ENCODE data around the gene KMO. TPM values are rescaled to one million over a fixed set of nuclear protein-coding genes. Genes with fewer than 3 reads are reported as not detected.

KMO gene
- 10 to 100 TPM; 24.3 to 29.4 (median 26.3) TPM for polyA plus RNA-seq (ENCODE audit: insufficient read length in 3 of 3)

DNA sequence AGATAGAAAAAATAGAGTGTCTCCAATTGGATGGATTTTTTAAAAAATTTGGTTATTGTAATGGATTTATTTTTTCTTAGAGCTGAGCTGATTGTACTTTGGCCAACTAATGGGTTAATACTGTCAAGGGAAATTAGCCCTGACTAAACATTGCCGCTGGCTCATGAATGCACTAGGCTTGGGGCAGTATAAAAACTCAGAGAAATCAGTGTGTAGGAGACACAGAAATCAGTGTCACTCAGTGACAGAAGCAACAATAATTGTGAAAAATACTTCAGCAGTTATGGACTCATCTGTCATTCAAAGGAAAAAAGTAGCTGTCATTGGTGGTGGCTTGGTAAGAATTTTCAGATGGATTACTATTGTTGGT lies at the start of gene KMO:
Gene KMO (plus strand): TSS at position 217 of the 370 bp plus-strand sequence. CDS start 67 bp downstream, at position 284.
- peak in 1 of 3 donors; percentile 6 for DNase-seq (ENCODE audit: low read depth in 3 of 3, low spot score in 2 of 3)

DNA sequence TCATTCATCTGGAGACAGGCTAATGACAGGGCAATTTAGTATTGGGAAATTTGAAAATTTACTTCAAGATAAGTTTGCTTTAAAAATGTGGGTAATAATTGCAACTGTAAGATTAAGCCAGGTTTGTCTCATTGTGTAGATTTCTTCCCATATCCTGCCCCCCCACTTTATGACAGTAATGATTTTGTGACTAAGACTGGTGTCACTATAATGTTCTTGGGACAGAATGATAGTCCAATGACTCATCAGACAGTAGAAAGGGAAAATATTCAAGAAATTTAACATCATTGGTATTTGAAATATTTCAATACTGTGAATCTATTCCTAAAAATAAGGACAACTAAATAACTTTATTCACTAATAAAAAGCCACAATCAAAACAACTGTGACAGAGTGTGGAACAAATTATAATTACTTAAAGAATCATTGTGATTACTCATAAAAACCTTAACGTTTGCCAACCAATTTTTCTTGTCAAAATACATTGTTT lies 49.4 kb upstream of the KMO start:
- DNase-seq (ENCODE audit: low read depth in 3 of 3, low spot score in 2 of 3): no peak

DNA sequence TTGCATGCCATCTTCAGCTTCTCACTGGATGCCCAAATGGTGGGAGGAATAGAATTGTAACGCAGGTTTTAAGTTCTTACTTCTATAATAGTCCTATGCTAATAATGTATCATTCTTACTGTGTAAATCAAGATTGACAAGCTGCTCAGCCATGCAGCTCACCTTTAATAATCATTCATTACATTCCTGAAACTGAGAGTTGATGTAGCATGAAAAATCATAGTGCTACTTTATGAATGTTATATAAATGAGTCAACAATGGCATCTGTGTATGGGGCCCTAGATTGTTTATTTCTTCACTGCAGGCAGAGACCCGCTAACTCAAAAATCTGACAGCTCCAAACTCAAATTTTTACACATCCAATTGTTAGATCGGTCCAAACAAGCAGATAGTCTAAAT lies 47.0 kb upstream of the KMO start:
- DNase-seq (ENCODE audit: low read depth in 3 of 3, low spot score in 2 of 3): no peak

DNA sequence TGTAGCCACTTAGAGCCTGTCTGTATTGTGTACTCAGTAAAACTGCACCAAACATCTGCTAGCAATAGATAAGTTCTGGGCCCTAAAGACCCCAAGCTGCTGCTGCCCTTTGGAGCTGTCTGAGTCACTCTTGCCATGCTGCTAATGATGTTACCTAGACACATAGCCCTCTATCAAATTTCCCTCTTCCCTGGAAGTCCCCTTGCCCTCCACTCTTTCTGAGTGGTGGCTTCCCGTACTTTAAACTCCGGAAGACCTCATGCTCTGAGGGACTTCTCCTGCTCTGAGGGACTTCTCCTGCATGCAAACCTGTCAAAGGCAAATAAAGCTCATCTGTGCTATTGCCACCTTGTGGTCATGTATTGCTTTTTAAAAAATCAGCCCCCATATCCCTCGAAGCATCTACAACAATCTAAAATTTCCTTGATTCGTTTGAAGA lies 46.6 kb upstream of the KMO start:
- DNase-seq (ENCODE audit: low read depth in 3 of 3, low spot score in 2 of 3): no peak

DNA sequence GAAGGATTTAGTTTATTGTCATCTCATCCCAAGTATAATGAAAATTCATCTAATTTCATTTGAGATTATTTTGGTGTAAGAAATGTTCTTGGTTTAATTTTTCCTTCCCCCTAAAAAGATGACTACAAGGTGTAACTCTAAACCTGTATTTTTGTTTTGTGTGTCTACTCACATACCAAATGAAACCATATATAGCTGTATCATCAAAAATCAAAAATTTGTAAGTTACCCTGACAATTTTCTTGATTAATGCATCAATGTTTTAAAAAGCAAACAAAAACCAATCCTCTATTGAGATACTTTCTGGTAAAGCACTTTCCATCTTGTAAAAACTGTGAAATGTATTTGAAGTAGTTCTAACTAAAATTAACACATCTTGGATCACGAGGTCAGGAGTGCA lies 43.4 kb upstream of the KMO start:
- no peak for DNase-seq (ENCODE audit: low read depth in 3 of 3, low spot score in 2 of 3)

DNA sequence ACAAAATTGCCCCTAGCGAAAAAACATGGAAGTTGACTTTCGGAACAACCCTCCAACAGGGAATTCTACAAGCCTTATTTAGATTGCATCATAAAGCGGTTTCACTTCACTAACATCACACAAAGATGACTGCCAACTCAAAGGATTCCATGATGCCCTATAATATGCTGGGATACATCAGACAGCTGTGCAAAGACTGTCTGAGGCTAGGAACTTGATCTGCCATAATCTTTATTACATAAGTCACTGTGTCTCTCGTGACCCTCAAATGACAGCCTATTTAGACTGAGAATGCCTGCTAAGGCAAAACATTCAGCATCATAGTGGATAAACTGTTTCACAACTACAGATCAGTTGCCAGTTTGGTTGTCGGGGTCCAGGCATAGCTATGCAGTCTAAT lies 36.4 kb upstream of the KMO start:
- DNase-seq (ENCODE audit: low read depth in 3 of 3, low spot score in 2 of 3): no peak

DNA sequence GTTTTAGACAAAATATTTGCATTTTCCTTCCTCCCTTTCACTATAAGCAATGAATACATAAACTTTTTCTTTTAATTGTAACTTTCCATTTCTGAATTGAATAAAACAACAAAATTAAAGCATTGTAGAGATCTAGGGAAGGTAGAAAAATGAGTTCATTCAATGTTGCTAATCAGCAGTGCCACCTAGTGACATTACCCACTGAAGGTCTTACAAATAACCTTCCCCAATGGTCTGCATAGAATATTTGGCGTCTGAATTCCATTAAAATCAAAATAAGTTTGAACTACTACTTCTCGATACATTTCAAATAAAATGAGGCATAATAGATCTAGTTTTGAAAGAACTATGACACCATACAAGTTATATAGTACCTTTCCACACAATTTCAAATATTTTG lies 32.3 kb upstream of the KMO start:
- peak in 2 of 3 donors; percentile 3 to 29 for DNase-seq (ENCODE audit: low read depth in 3 of 3, low spot score in 2 of 3)

DNA sequence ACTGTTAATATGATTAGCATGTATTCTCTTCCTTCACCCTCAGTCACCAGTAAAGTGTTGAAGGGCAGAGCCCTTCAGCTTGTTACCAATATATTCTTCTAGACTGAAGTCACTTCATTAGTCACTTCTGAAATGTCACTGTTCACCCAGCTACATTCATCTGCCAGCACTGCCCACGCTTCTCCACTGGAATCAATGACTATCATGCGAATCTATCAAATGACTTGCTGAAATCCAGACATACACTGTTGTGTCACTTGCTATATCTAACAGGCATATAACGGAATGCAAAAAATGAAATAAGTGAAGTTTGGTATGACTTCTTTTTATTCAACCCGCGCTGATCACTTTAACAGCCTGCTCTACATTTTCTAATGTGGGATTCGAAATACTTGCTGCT lies 28.7 kb upstream of the KMO start:
- no peak for DNase-seq (ENCODE audit: low read depth in 3 of 3, low spot score in 2 of 3)

DNA sequence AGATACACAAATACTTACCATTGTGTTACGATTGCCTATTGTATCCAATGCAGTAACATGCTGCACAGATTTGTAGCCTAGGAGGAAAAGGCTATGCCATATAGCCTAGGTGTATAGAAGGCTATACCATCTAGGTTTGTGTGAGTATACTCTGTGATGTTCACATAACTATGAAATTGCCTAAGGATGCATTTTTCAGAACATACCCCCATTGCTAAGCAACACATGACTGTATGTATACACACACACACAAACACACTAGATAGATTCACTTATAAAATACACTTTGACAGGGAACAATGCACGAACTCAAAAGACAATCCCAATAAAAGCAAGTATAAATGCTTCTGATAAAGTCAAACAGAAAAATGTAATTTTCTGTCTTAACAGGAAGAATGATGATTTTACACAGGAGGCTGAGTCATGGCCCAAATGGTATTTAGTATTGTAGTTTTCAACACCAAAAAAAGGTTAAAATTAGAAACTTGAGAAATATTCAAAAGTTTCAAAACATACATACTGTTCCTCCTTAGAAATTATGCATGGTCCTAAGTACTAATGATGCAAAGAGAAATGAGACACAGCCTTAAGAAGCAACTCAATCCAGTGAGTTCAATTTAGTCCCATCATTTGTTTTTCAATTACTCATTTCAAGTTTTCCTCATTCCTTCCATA lies 24.9 kb upstream of the KMO start:
- no peak for DNase-seq (ENCODE audit: low read depth in 3 of 3, low spot score in 2 of 3)

DNA sequence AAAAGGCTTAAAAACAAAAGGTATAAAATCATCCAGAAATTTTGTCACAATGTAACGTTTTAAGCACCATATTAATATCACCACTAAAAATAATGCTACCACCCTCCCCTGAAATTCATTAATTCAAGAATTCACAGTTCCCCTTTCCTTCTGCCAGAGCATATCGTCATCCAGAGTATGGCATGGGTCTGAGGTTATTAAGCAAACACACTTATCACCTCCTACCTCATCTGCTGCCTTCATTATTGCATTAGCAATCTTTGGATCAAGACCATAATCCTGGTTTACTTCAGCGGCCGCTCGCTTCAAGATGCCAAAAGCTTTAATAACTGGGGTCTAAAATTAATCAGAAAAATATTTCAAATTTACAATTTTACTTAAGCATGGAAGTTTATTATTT lies 18.8 kb upstream of the KMO start:
- no peak for DNase-seq (ENCODE audit: low read depth in 3 of 3, low spot score in 2 of 3)

DNA sequence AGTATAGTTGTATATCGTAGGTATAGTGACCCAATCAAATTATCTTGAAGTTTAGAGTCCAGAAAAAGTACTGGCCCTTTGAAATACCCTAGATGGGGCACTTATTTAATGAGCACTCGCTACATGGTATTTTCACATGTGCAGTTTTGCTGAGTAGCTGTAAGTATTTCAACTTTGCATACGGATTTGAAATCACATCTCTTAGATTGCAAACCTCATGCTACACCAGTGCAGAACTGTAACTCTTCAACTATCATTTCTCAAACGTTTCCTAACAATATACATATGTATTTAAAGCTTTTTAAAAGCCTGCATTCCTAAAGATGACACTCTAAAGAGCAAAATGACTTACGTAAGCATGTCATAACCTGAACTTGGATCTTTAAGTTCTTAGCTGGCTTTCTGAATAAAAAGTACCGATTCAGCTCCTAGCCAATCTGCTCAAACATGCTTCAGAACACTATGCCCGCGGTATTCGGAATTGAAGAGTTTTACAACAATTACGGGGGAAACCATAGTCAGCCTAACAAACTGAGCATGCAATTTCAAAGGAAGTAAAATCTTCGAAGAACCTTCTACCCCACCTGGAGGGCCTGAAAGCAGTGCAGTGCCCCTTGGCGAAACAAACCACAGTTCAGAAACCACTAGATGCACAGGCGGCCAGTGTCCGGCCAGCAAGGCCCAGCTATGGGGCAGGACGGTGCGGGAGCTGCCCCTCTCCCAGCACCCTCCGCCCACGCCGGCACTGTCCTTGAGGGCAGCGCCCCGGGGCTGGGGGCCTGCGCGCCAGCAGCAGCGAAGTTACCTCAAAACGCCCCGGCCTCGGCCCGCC lies 13.5 kb upstream of the KMO start:
- peak in 1 of 3 donors; percentile 12 for DNase-seq (ENCODE audit: low read depth in 3 of 3, low spot score in 2 of 3)

DNA sequence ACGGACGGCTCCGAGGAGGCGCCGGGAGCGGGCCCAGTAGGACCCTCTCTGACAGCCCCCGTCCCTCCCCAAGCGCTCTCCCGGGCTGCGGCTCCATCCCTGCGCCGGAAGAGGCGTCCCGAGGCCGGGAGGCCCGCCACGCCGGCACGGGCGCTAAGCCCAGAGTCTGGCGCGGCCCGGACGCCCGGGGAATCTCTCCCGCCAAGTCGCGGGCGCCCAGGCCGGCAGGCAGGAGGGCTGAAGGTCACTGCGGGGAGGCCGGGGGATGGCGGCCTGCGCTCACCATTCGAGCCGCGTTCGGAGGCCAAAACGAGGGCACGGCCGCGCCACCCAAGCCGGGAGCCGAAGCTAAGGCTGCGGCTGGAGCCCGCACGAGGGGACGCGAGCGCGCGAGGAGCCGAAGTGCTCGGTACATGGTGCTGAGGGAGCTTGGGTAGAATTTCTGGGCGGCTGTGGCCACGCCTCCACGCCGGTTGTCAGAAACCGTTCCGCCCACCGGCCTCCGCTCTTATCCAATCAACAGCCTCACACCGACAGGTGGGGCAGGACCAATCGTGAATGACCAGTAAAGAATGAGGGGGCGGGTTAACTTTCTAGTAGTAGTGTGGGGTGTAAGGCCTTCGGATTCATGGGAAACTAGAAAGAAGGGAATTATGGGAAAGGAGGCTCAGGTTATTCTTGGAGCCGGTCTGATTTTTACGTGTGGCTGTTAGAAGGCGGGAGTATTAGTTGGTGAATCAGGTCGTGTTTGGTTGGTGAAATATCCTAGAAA lies 12.7 kb upstream of the KMO start, which contains the start of gene FH:
Gene FH (minus strand): TSS at position 448 of the 772 bp plus-strand sequence. CDS start 33 bp downstream, at position 415.
- peak; percentile 89 to 97 (median 96) for DNase-seq (ENCODE audit: low read depth in 3 of 3, low spot score in 2 of 3)

DNA sequence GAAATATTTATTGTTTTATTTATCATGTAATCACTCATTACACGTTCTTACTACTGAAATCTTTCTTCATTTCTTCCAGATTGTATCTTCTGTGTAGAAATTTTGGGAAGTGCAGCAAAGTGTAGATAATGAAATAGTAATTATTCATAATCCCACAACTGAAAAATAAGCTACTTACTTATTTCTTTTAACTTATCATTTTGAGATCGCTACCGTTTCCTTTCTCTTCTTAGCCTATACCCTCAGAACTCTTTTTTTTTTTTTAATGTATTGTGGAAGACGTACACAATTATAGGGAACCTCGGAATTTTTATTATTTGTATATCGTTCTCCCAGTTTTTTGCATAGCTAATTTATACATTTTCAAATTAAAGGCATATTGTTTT lies 12.1 kb upstream of the KMO start:
- peak in 1 of 3 donors; percentile 8 for DNase-seq (ENCODE audit: low read depth in 3 of 3, low spot score in 2 of 3)

DNA sequence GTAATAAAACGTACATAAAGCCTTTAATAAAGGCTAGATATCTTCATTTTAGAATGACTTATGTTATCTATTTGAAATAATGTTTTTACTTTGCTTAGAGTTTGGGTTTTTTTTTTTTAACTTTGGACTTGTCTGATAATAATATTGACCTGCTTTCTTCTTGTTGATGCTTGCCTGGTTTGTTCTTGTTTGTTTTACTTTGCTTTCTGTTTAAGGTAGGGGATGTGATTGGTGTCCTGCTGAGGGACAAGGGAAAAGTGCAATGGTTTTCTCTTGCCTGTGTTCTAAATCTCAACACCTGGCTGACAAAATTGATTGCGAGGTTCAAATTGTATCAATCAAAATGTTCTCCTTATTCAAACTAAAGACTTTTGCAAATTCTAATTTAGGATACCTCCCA lies 10.5 kb upstream of the KMO start:
- DNase-seq (ENCODE audit: low read depth in 3 of 3, low spot score in 2 of 3): no peak

DNA sequence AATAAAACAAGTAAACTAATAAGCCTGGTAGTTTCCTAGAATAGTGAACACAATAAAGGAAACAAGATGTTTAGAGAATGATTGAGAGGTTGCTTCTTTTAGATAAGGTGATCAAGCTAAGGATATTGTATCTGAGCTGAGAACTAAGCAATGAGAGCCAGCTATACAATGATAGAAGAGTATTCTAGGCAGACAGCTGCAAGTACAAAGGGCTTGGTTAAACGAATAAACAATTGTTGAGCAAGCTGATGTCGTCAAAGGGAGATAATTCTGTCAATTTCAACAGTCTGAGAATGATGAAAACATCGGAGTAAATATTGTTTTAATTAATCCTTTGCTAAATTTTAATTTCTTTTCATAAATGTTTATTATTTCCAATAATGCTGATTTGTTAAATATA lies 7.2 kb upstream of the KMO start:
- no peak for DNase-seq (ENCODE audit: low read depth in 3 of 3, low spot score in 2 of 3)

DNA sequence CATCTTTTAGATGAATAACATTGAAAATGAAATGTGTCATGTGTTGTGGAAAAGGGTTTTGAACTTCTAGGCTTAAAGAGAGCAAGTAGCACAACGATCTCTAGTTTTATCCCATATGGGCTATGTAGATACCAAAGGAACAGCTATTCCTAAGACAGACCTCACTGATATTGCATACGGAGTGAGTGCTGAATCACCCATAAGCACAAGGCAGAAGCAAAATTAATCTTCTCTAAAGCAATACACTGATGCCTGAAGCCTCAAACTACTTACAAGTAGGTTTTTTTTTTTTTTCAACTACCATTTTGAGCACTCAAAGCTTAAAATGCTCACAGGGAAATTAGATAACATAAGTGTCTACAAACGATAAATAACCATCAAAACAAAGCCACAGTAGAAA lies 5.0 kb upstream of the KMO start:
- no peak for DNase-seq (ENCODE audit: low read depth in 3 of 3, low spot score in 2 of 3)

DNA sequence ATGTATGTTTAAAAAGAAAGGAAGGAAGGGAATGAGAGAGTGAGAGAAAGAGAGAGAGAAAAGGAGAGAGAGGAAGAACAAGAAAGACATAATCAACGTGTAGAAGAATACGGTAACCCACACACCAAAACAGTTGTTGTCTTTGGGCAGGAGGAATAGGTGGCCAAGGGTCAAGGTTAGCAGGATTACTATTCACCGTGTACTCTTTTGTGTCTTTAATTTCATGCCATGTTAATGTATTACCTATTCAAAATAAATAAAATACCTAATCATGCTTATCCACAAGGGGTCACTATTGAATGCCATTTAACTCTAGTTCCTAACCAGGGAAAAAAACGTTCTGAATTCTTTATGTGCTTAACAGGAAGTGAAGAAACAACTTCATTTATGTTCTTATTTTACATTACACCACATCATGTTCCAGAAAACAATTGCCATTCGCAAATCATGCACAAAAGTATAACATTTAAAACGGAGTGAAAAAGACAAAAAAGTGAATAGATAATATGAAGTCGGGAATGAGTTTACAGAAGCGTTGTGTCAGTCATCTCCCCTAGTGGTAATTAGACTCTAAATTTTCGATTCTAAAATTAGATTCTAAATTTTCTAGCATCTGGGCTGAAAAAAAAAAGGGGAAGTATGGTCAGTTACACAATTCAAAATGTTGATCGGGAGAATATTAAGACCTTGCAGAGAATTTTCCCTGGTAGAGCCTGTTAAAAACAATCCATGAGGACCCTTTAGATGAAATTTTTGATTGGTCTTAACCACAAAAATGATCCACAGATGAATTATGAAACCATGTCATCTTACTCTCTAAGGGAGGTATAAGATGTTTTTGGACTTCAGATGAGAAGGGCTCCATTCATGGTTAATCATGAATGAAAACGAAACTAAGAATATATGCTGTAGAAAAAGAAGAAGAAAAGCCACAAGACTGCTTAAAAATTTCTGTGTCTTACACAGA lies 700 bp upstream of the KMO start:
- peak; percentile 39 to 66 (median 44) for DNase-seq (ENCODE audit: low read depth in 3 of 3, low spot score in 2 of 3)

DNA sequence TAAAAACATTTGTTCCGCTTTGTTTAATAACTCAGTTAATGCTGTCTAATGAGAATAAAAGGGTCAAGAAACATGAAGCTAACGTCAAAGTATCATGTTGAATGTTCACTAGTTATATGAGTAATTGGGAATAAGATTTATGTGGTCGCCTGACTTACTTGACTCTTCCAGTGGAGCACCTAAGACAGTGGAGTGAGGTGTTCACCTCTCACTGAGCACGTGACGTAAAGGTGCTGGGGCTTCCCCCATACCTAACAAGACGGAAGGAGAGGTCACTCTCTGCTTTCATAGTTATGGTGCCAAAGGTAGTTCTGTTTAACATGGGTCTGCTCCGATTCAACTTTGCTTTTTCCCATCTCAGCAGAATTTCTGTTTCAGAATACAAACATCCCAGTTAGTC lies 686 bp downstream of the KMO start:
- DNase-seq (ENCODE audit: low read depth in 3 of 3, low spot score in 2 of 3): no peak

DNA sequence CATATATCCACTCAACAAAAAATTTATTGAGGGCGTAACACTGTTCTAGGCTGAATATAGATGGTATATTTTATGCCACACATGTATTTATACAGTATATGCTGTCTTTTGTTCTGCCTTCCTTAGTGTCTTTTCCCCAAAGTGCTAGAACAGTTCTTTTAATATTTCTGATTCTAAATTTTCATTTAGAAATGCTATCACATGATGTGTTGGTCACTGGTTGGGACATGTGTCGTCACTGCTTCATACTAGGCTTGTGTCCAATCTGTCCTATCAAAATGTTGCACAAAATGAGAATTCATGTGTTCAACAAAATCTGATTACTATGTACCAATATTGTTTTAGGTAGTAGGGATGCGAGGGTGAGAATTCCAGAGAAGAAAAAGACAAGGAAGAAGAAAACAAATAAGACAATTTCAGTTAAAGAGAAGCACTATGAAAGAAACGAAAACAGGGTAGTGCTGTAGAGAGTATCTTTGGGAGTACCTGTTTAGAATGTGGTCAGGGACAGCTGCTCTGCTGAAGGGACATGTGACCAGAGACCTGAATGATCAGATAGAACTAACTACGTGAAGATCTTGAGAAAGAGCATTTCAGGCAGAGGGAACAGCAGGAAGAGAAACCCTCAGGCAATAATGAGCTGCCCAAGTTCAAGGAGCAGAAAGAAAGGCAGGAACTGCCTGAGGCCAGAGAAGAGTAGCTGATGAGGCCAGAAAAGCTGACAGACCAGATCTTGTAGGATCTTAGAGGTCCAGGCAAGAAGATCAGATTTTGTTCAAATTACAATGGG lies 1.3 kb downstream of the KMO start:
- no peak for DNase-seq (ENCODE audit: low read depth in 3 of 3, low spot score in 2 of 3)
